A549 (cell line): ENCODE measurements around the gene NDUFA13. TPM values are rescaled to one million over a fixed set of nuclear protein-coding genes. Genes with fewer than 3 reads are reported as not detected.

ENCODE experiments used
- ATAC-seq, 2 experiments: fragments of 200-7000 bp in 1 of 2; fragments of >200 bp in 1 of 2; cut with Nextera tagmentation in 1 of 2; cut with Tn5 transposase in 1 of 2; 3 replicates each; pipeline versions ENCODE4 v1.8.0 to v1.9.1; 2018 to 2020; ENCODE audit warnings: mild to moderate bottlenecking in 1 of 2, moderate library complexity in 1 of 2
- CTCF ChIA-PET: fragments of 300-600 bp; sonication (Branson Sonifier 250); formaldehyde crosslinking; extraction: SDS; loops from one replicate; lab custom pipeline; 2021; ENCODE audit warnings: antibody characterized with exemption, inconsistent platforms; lab: Yijun Ruan, JAX
- POLR2A ChIA-PET: fragments of 350-600 bp; formaldehyde crosslinking; extraction: SDS; loops from one replicate; lab custom pipeline; 2021; ENCODE audit warnings: antibody characterized with exemption, inconsistent platforms; lab: Yijun Ruan, JAX
- DNase-seq, 2 experiments: peaks; one replicate each; pipeline versions ENCODE4 v3.0.0 to v3.0.0-alpha.2; 2011 to 2016; ENCODE audit warnings: low read depth in 1 of 2, low spot score in 1 of 2
- FAIRE-seq: peaks from 2 replicates; lab custom pipeline; 2011; peaks lifted over from hg19 to GRCh38; lab: Jason Lieb, UNC
- H3K27ac ChIP-seq, 2 experiments: fragments of >200 bp; sonication (Bioruptor Twin); formaldehyde crosslinking; 3 replicates each; pipeline ENCODE4 v1.5.1; 2016 to 2017
- H3K4me1 ChIP-seq: fragments of >200 bp; sonication (Bioruptor Twin); formaldehyde crosslinking; 3 replicates; pipeline ENCODE4 v1.6.1; 2016
- H3K4me2 ChIP-seq: fragments of >200 bp; sonication (Bioruptor Twin); formaldehyde crosslinking; 3 replicates; pipeline ENCODE4 v1.6.1; 2016
- H3K4me3 ChIP-seq: fragments of >200 bp; sonication (Bioruptor Twin); formaldehyde crosslinking; 3 replicates; pipeline ENCODE4 v1.5.1; 2016
- H3K9me3 ChIP-seq: fragments of >200 bp; sonication (Bioruptor Twin); formaldehyde crosslinking; 3 replicates; pipeline ENCODE4 v1.6.1; 2016
- BHLHE40 ChIP-seq: IDR thresholded peaks from 2 replicates; pipeline ENCODE4 v1.6.1; 2012; ENCODE audit warnings: low read depth, low read length, inconsistent platforms
- CBX2 ChIP-seq: fragments of 200-600 bp; sonication (generic); IDR thresholded peaks from 2 replicates; pipeline ENCODE4 v1.6.1; 2016; ENCODE audit warnings: low read depth, mild to moderate bottlenecking, borderline replicate concordance
- CBX8 ChIP-seq: fragments of 200-600 bp; sonication (generic); IDR thresholded peaks from 2 replicates; pipeline ENCODE4 v1.6.1; 2016
- FOSB ChIP-seq: fragments of 250-450 bp; sonication (Bioruptor Pico); IDR thresholded peaks from 2 replicates; pipeline ENCODE4 v1.5.0; 2020; ENCODE audit warnings: mild to moderate bottlenecking, moderate library complexity
- FOXS1 ChIP-seq: fragments of 250-450 bp; sonication (Bioruptor Pico); IDR thresholded peaks from 2 replicates; pipeline ENCODE4 v1.5.0; 2020; ENCODE audit warnings: mild to moderate bottlenecking, moderate library complexity
- GATA3 ChIP-seq: IDR thresholded peaks from 2 replicates; pipeline ENCODE4 v1.6.1; 2012; ENCODE audit warnings: borderline replicate concordance
- HES2 ChIP-seq: fragments of >200 bp; sonication (Bioruptor Twin); formaldehyde crosslinking; IDR thresholded peaks from 2 replicates; pipeline ENCODE4 v1.6.1; 2016
- HEYL ChIP-seq: fragments of 250-450 bp; sonication (Bioruptor Pico); IDR thresholded peaks from 2 replicates; pipeline ENCODE4 v1.8.0; 2021; ENCODE audit warnings: mild to moderate bottlenecking, moderate library complexity
- HMGXB4 ChIP-seq: fragments of 250-450 bp; sonication (Bioruptor Pico); IDR thresholded peaks from 2 replicates; pipeline ENCODE4 v1.5.0; 2021; ENCODE audit warnings: mild to moderate bottlenecking, moderate library complexity, borderline replicate concordance
- JUN ChIP-seq, 2 experiments: fragments of >200 bp; sonication (Bioruptor Twin); formaldehyde crosslinking; IDR thresholded peaks; 2 replicates in 1 of 2; 3 replicates in 1 of 2; pipeline ENCODE4 v1.6.1; 2016 to 2017
- MAFK ChIP-seq: fragments of 450-650 bp; IDR thresholded peaks from 2 replicates; pipeline ENCODE4 v1.6.1; 2014; ENCODE audit not compliant: partially characterized antibody
- MAZ ChIP-seq: fragments of 150-350 bp; IDR thresholded peaks from 2 replicates; pipeline ENCODE4 v1.6.1; 2014; ENCODE audit warnings: antibody characterized with exemption, low read depth, low read length, borderline replicate concordance
- NPAS2 ChIP-seq: fragments of 250-450 bp; sonication (Bioruptor Pico); IDR thresholded peaks from 2 replicates; pipeline ENCODE4 v1.8.0; 2022; ENCODE audit warnings: mild to moderate bottlenecking, moderate library complexity, borderline replicate concordance
- POLR2A ChIP-seq: IDR thresholded peaks from 2 replicates; pipeline ENCODE4 v1.6.1; 2012; ENCODE audit warnings: mild to moderate bottlenecking, low read length
- POLR2AphosphoS2 ChIP-seq: conservative IDR thresholded peaks from 2 replicates; pipeline ENCODE4 v1.6.1; 2012; ENCODE audit warnings: low read length, improper control_type of control experiment, inconsistent platforms
- REST ChIP-seq: fragments of 200-600 bp; sonication (generic); IDR thresholded peaks from 2 replicates; pipeline ENCODE4 v1.6.1; 2016; ENCODE audit warnings: antibody characterized with exemption, mild to moderate bottlenecking, moderate library complexity
- TFCP2L1 ChIP-seq: fragments of 250-450 bp; sonication (Bioruptor Pico); IDR thresholded peaks from 2 replicates; pipeline ENCODE4 v1.5.0; 2021; ENCODE audit warnings: mild to moderate bottlenecking
- TP53 ChIP-seq: fragments of 250-450 bp; sonication (Bioruptor Pico); IDR thresholded peaks from 2 replicates; pipeline ENCODE4 v1.5.0; 2021; ENCODE audit warnings: mild to moderate bottlenecking, moderate library complexity
- USF2 ChIP-seq: fragments of 450-650 bp; IDR thresholded peaks from 2 replicates; pipeline ENCODE4 v1.6.1; 2014; ENCODE audit warnings: antibody characterized with exemption
- ZSCAN20 ChIP-seq: fragments of 250-450 bp; sonication (Bioruptor Pico); IDR thresholded peaks from 2 replicates; pipeline ENCODE4 v1.8.0; 2022; ENCODE audit warnings: mild to moderate bottlenecking, moderate library complexity
- WGBS: methylation state at CpG from one replicate; pipeline ENCODE4 v1.1.6; 2017; ENCODE audit errors: missing lambda C conversion rate; 5-methylcytosine and 5-hydroxymethylcytosine counted together
- polyA plus RNA-seq, 4 experiments: library from polyadenylated mRNA; depleted of rRNA in 3 of 4; stranded (reverse); fragments of >200 nt; fragmentation: RNase III in 1 of 4; extraction: RNeasy Plus Mini Kit Qiagen cat#74134 plus additional on column Dnase treatment in 1 of 4; gene quantifications; 2 replicates in 3 of 4; 3 replicates in 1 of 4; pipeline ENCODE4 v1.2.3, GENCODE V29; 2011 to 2017

The NDUFA13 gene
- polyA plus RNA-seq, 2 of the 4 experiments (the other 2 are of a cell fraction): 197 to 253 TPM

- DNase-seq (no peak), FAIRE-seq (no peak), ATAC-seq (no peak)
- POLR2A ChIA-PET: interaction anchor here (0.9 kb wide), 1 partner anchor 118 kb away, joined by 3 read pairs; no protein-coding TSS in a partner anchor
- Histone ChIP-seq H3K4me1 (peaks cover 3% of the 10 kb centered on the region; the same call in 2 of the 3 replicates), H3K27ac (no peak overlapping the region), H3K9me3 (no peaks in the 10 kb centered on the region), H3K4me2 (no peak overlapping the region), H3K4me3 (no peak overlapping the region)
- WGBS: 96% methylated on average over 11 of the region's 19 CpGs
- no peak for TF ChIP-seq MAFK
- no peak for TF ChIP-seq NPAS2 (CRISPR knock-in tag)
- TF ChIP-seq CBX2: no peak
- no peak for TF ChIP-seq JUN (IDR thresholded peaks at IDR 0.05)
- CTCF ChIA-PET: interaction anchor here (0.6 to 3.5 kb wide), 2 partner anchors 8 to 103 kb away, joined by 3 to 23 read pairs; no protein-coding TSS in a partner anchor
Observed at GRCh38 chr19:19482809-19483596, 33.0 kb upstream of the NDUFA13 start.

GRCh38 chr19:19485161-19485997 is 30.6 kb upstream of the NDUFA13 start:
- TF ChIP-seq CBX8: no peak
- TF ChIP-seq BHLHE40: no peak
- no peak for TF ChIP-seq TP53 (CRISPR knock-in tag)
- no peak for TF ChIP-seq HMGXB4 (CRISPR knock-in tag)
- no peak for TF ChIP-seq REST
- no peak for TF ChIP-seq ZSCAN20 (CRISPR knock-in tag)
- no peak for TF ChIP-seq GATA3
- no peak for TF ChIP-seq FOSB (CRISPR knock-in tag)
- TF ChIP-seq HES2: no peak
- TF ChIP-seq POLR2A: no peak
- no peak for TF ChIP-seq FOXS1
- TF ChIP-seq USF2: no peak
- no peak for TF ChIP-seq TFCP2L1 (CRISPR knock-in tag)
- TF ChIP-seq MAZ: no peak
- no peak for TF ChIP-seq POLR2AphosphoS2
- no peak for TF ChIP-seq HEYL (CRISPR knock-in tag)
- FAIRE-seq (no peak), ATAC-seq (no peak), DNase-seq (no peak)
- Histone ChIP-seq H3K27ac (no peak overlapping the region), H3K4me2 (no peak overlapping the region), H3K4me3 (no peak overlapping the region), H3K9me3 (no peaks in the 10 kb centered on the region), H3K4me1 (peaks cover 20% of the 10 kb centered on the region; the same call in 2 of the 3 replicates)
- POLR2A ChIA-PET: no interaction called here
- 86% methylated on average over 9 of the region's 15 CpGs for WGBS
- CTCF ChIA-PET: interaction anchor here (0.7 to 1.1 kb wide), 4 partner anchors 10 to 142 kb away, joined by 3 to 5 read pairs (median 4); no protein-coding TSS in a partner anchor
